Measurements from ENCODE around the gene MAP1LC3B.

DNA sequence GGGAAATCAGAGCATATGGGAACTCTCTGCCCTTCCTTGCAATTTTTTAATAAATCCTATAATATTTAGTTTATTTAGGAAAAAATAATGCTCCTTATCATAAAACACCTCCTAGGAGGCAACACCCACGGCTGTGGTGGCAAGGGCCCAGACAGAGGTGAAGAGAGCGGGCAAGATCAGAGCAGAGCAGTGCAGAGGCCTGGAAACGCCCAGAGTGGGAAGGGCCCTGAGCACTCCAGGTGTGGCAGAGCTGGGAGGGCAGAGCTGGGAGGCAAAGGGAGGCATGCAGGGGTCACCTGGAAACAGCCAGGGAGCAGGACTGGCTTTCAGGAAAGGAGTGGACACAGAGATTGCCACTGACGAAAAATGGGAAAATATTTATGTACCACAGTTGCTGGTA, 25.8 kb upstream of the MAP1LC3B start:
- TF ChIP-seq, protein P1, sequence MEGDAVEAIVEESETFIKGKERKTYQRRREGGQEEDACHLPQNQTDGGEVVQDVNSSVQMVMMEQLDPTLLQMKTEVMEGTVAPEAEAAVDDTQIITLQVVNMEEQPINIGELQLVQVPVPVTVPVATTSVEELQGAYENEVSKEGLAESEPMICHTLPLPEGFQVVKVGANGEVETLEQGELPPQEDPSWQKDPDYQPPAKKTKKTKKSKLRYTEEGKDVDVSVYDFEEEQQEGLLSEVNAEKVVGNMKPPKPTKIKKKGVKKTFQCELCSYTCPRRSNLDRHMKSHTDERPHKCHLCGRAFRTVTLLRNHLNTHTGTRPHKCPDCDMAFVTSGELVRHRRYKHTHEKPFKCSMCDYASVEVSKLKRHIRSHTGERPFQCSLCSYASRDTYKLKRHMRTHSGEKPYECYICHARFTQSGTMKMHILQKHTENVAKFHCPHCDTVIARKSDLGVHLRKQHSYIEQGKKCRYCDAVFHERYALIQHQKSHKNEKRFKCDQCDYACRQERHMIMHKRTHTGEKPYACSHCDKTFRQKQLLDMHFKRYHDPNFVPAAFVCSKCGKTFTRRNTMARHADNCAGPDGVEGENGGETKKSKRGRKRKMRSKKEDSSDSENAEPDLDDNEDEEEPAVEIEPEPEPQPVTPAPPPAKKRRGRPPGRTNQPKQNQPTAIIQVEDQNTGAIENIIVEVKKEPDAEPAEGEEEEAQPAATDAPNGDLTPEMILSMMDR (IDR thresholded peaks at IDR 0.05; ENCODE audit: insufficient read depth, low read length) = no peak
- TF ChIP-seq SPI1 (IDR thresholded peaks at IDR 0.05; ENCODE audit: borderline replicate concordance, low read depth) (no peak), POLR2AphosphoS5 (IDR thresholded peaks at IDR 0.05; ENCODE audit: low read depth) (no peak)
- TF ChIP-seq, protein P2, sequence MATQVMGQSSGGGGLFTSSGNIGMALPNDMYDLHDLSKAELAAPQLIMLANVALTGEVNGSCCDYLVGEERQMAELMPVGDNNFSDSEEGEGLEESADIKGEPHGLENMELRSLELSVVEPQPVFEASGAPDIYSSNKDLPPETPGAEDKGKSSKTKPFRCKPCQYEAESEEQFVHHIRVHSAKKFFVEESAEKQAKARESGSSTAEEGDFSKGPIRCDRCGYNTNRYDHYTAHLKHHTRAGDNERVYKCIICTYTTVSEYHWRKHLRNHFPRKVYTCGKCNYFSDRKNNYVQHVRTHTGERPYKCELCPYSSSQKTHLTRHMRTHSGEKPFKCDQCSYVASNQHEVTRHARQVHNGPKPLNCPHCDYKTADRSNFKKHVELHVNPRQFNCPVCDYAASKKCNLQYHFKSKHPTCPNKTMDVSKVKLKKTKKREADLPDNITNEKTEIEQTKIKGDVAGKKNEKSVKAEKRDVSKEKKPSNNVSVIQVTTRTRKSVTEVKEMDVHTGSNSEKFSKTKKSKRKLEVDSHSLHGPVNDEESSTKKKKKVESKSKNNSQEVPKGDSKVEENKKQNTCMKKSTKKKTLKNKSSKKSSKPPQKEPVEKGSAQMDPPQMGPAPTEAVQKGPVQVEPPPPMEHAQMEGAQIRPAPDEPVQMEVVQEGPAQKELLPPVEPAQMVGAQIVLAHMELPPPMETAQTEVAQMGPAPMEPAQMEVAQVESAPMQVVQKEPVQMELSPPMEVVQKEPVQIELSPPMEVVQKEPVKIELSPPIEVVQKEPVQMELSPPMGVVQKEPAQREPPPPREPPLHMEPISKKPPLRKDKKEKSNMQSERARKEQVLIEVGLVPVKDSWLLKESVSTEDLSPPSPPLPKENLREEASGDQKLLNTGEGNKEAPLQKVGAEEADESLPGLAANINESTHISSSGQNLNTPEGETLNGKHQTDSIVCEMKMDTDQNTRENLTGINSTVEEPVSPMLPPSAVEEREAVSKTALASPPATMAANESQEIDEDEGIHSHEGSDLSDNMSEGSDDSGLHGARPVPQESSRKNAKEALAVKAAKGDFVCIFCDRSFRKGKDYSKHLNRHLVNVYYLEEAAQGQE (IDR thresholded peaks at IDR 0.05; ENCODE audit: insufficient replicate concordance, low read depth) = no peak

Data from HL-60 (cell line).